Measurements from ENCODE around the gene RUNDC1. TPM values are rescaled to one million over a fixed set of nuclear protein-coding genes. Genes with fewer than 3 reads are reported as not detected.
"Not testable (repeated sequence)": the region's sequence is repeated elsewhere in the genome, so short reads cannot be mapped to it uniquely, and the experiment has no call there.

Gene RUNDC1
- total RNA-seq, 2 donors from 2014 or later: 10.0 to 11.5 TPM

DNA sequence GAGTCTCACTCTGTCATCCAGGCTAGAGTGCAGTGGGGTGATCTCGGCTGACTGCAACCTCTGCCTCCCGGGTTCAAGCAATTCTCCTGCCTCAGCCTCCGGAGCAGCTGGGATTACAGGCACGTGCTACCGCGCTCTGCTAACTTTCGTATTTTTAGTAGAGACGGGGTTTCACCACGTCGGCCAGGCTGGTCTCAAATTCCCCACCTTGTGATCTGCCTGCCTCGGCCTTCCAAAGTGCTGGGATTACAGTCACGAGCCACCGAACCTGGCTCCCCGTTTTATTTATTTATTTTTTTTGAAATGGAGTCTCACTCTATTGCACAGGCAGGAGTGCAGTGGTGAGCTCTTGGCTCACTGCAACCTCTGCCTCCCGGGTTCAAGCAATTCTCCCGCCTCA lies 4.7 kb upstream of the RUNDC1 start:
- H3K9me3 Mint-ChIP-seq; H3K27me3 Mint-ChIP-seq (ENCODE audit: low read depth); H3K4me3 Mint-ChIP-seq; H3K36me3 Mint-ChIP-seq (ENCODE audit: insufficient read depth in 2 of 2); ATAC-seq (replicated peaks in 1 of 2); H3K27ac Mint-ChIP-seq; DNase-seq: not testable (repeated sequence)
- peaks cover 13% of the 10 kb centered on the region for H3K4me1 Mint-ChIP-seq (ENCODE audit: low read depth)

DNA sequence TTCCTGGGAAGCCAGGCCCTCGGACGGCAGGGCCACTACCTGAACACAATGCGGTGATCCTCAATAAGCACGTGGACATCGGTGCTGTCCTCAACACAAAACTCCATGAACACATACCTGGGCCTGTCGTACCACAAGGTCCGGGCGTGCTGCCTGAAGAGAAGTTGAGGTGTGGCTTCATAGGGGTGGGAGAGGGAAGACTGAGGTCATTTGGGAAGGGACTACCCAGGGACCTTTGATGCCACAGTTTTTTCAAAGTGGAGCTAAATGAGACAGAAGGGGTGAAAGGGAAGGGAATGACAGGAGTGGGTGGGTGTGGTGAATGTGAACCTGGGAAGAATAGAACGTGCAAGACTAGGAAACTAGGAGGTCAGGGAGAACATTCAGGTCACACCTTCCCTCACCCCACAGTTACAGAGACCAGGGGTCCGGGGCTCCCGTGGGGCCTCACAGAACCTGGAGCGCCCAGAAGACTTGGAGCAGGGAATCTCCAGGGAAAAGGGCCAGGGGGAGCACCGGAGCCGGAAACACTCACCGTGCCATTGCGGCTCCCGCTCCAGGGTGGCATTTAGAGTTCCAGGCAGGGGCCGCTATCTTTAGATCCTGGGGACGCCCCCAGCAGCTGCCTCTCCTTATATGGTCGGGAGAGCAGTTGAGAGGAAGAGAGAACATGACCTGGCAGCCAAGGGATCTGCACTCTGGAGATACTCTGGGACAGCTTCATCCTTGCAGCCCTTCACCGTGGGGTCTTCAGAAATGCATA lies 673 bp upstream of the RUNDC1 start, which contains the start of gene PTGES3L:
Gene PTGES3L, minus strand, starts transcription at position 570 of the 763 bp plus-strand sequence. Its CDS starts 27 bp downstream, at position 543.
- peak; percentile 56 to 58 for ATAC-seq (replicated peaks in 1 of 2)

DNA sequence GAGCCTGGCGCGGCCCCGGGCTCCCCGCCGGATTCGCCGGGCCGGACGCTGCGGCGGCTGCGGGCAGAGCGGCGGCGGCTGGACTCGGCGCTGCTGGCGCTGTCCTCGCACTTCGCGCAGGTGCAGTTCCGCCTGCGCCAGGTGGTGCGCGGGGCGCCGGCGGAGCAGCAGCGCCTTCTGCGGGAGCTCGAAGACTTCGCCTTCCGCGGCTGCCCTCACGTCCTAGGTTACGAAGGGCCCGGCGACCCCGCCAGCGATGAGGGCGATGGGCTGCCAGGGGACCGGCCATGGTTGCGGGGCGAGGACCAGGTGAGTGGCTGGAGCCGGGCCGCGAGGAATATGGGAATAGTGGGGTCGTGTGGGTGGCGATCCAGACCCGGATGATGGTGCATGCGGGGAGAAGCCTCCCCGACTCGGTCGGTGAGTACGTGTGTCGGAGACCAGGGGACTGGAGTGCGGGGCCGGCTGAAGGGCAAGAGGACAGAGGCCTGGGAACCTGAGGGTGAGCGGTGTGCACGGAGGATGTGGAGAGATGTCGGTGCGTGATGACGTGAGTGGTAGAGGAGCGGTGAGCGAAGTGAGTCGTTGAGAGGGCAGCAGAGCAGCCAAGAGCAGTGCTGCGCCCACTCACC lies 517 bp downstream of the RUNDC1 start:
- peak overlapping the region; percentile 83 to 86 for H3K4me3 Mint-ChIP-seq
- H3K36me3 Mint-ChIP-seq (ENCODE audit: insufficient read depth in 2 of 2): peaks cover 5 to 8% of the 10 kb centered on the region in 2 donors
- no peaks in the 10 kb centered on the region for H3K27me3 Mint-ChIP-seq (ENCODE audit: low read depth)
- peaks cover 44% of the 10 kb centered on the region for H3K4me1 Mint-ChIP-seq (ENCODE audit: low read depth)
- ATAC-seq (replicated peaks in 1 of 2): peak; percentile 87 to 89
- peak; percentile 76 to 84 for DNase-seq
- H3K9me3 Mint-ChIP-seq: no peaks in the 10 kb centered on the region
- H3K27ac Mint-ChIP-seq: peak overlapping the region; percentile 83

More for the DNA sequence above, 673 bp upstream of the RUNDC1 start, which contains the start of gene PTGES3L:
- Mint-ChIP-seq H3K27me3 (ENCODE audit: low read depth) (no peaks in the 10 kb centered on the region), H3K27ac (peak within 1 kb of the TSS; percentile 83), H3K9me3 (no peaks in the 10 kb centered on the region), H3K4me3 (peak within 1 kb of the TSS; percentile 94 to 99), H3K36me3 (ENCODE audit: insufficient read depth in 2 of 2) (peaks cover 3 to 7% of the 10 kb centered on the region in 2 donors), H3K4me1 (ENCODE audit: low read depth) (peaks cover 39% of the 10 kb centered on the region)
- DNase-seq: peak; percentile 33 to 46

DNA sequence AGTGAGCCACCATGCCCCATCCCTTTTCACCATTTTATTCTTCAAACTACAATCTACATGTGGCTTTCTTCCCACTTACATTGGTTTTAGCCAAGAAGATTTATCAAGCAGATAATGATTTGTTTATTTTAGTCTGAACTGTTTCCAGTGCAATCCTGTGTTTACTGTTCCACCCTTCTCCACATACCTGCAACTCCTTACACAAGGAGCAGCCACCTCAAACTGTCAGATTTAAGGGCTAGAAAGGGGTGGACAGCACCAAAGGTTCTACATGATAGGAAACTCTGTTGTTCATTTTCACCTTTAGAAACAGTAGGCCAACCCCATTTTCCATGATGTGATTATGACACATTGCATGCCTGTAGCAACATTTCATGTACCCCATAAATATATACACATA lies 1.9 kb downstream of the RUNDC1 start:
- ATAC-seq (replicated peaks in 1 of 2) (no peak), DNase-seq (no peak)
- Mint-ChIP-seq H3K27me3 (ENCODE audit: low read depth) (no peaks in the 10 kb centered on the region), H3K36me3 (ENCODE audit: insufficient read depth in 2 of 2) (peaks cover 5 to 8% of the 10 kb centered on the region in 2 donors), H3K9me3 (no peaks in the 10 kb centered on the region), H3K4me3 (peak overlapping the region; percentile 83 to 86), H3K4me1 (ENCODE audit: low read depth) (peaks cover 44% of the 10 kb centered on the region), H3K27ac (peak overlapping the region; percentile 19)

DNA sequence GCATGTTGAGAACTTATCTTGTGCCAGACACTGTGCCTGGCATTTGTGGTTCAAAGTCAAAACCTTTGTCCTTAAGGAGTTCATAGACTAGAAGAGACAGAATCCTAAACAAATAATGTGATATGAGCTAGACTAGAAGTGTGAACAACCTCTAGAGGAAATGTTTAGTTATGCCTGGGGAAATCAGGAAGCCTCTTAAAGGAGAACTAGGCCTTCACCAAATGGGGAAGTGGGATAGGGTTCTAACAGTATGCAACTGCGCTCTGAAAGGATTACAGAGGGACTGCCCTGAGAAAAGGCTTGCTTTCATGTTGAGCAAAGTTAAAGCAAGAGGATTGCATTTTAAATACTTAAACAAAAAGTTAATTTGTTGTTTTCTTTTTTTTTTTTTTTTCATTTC lies 4.9 kb downstream of the RUNDC1 start:
- Mint-ChIP-seq H3K27ac (no peak overlapping the region), H3K36me3 (ENCODE audit: insufficient read depth in 2 of 2) (peaks cover 5 to 16% of the 10 kb centered on the region in 2 donors), H3K4me1 (ENCODE audit: low read depth) (peaks cover 32% of the 10 kb centered on the region)

DNA sequence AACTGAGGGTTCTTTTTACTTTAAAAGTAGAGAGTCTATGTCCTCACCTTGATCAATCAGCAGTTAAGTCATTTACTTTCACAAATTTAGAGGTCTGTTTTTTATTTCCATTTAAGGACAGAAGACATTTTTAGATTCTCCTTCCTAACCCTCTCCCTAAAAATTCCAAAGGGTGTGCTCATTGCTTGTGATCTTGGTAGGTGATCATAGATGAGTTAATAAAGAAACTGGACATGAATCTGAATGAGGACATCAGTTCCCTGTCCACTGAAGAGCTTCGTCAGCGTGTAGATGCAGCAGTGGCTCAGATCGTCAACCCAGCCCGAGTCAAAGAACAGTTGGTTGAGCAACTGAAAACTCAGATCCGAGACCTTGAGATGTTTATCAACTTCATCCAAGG lies 8.8 kb downstream of the RUNDC1 start:
- no peaks in the 10 kb centered on the region for H3K9me3 Mint-ChIP-seq
- DNase-seq (no peak), ATAC-seq (replicated peaks in 1 of 2) (no peak)
- H3K4me1 Mint-ChIP-seq (ENCODE audit: low read depth): peaks cover 9% of the 10 kb centered on the region
- no peak overlapping the region for H3K27ac Mint-ChIP-seq
- H3K4me3 Mint-ChIP-seq: no peak overlapping the region
- H3K36me3 Mint-ChIP-seq (ENCODE audit: insufficient read depth in 2 of 2): peaks cover 4 to 16% of the 10 kb centered on the region in 2 donors
- H3K27me3 Mint-ChIP-seq (ENCODE audit: low read depth): no peaks in the 10 kb centered on the region

More for the DNA sequence above, 4.9 kb downstream of the RUNDC1 start:
- DNase-seq (no peak), ATAC-seq (replicated peaks in 1 of 2) (no peak)
- H3K27me3 Mint-ChIP-seq (ENCODE audit: low read depth): no peaks in the 10 kb centered on the region
- no peaks in the 10 kb centered on the region for H3K9me3 Mint-ChIP-seq
- no peak overlapping the region for H3K4me3 Mint-ChIP-seq

GRCh38 chr17:42989726-42990652 lies 9.6 kb downstream of the RUNDC1 start:
- H3K27ac Mint-ChIP-seq: no peak overlapping the region
- peaks cover 4 to 16% of the 10 kb centered on the region in 2 donors for H3K36me3 Mint-ChIP-seq (ENCODE audit: insufficient read depth in 2 of 2)

DNA sequence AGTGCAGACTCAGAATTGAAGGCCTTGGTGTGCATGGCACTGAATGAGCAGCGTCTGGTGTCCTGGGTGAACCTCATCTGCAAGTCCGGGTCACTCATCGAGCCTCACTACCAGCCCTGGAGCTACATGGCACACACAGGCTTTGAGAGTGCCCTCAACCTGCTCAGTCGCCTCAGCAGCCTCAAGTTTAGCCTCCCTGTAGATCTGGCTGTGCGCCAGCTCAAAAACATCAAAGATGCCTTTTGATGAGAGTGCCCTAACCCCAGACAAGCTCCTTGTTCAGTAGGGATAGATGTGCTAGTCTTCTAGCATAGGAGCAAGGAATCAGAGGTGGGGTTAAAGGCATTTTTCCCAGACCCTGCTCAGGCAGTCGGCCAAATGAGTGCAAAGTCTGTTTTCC lies 11.1 kb downstream of the RUNDC1 start:
- ATAC-seq (replicated peaks in 1 of 2) (no peak), DNase-seq (no peak)
- Mint-ChIP-seq H3K27ac (no peak overlapping the region), H3K4me1 (ENCODE audit: low read depth) (peaks cover 5% of the 10 kb centered on the region), H3K27me3 (ENCODE audit: low read depth) (no peaks in the 10 kb centered on the region), H3K9me3 (no peaks in the 10 kb centered on the region), H3K4me3 (no peak overlapping the region), H3K36me3 (ENCODE audit: insufficient read depth in 2 of 2) (peaks cover 2 to 14% of the 10 kb centered on the region in 2 donors)

More at GRCh38 chr17:42989726-42990652, 9.6 kb downstream of the RUNDC1 start:
- Mint-ChIP-seq H3K27me3 (ENCODE audit: low read depth) (no peaks in the 10 kb centered on the region), H3K9me3 (no peaks in the 10 kb centered on the region), H3K4me3 (no peak overlapping the region), H3K4me1 (ENCODE audit: low read depth) (peaks cover 8% of the 10 kb centered on the region)
- no peak for DNase-seq
- no peak for ATAC-seq (replicated peaks in 1 of 2)

- Mint-ChIP-seq H3K9me3 (no peaks in the 10 kb centered on the region), H3K4me1 (ENCODE audit: low read depth) (peaks cover 12% of the 10 kb centered on the region), H3K27ac (no peak overlapping the region), H3K36me3 (ENCODE audit: insufficient read depth in 2 of 2) (peaks cover 2 to 14% of the 10 kb centered on the region in 2 donors), H3K4me3 (no peak overlapping the region), H3K27me3 (ENCODE audit: low read depth) (no peaks in the 10 kb centered on the region)
- ATAC-seq (replicated peaks in 1 of 2) (no peak), DNase-seq (no peak)
Measured at GRCh38 chr17:42992872-42993271, 12.5 kb downstream of the RUNDC1 start.

- H3K4me3 Mint-ChIP-seq; H3K27me3 Mint-ChIP-seq (ENCODE audit: low read depth); H3K27ac Mint-ChIP-seq; DNase-seq; H3K9me3 Mint-ChIP-seq; ATAC-seq (replicated peaks in 1 of 2): not testable (repeated sequence)
- Mint-ChIP-seq H3K4me1 (ENCODE audit: low read depth) (peaks cover 16% of the 10 kb centered on the region), H3K36me3 (ENCODE audit: insufficient read depth in 2 of 2) (peaks cover 5 to 13% of the 10 kb centered on the region in 2 donors)
Measured at GRCh38 chr17:42993913-42994312, 13.5 kb downstream of the RUNDC1 start.

- DNase-seq: no peak
- Mint-ChIP-seq H3K27ac (peak overlapping the region; percentile 99), H3K9me3 (no peaks in the 10 kb centered on the region), H3K27me3 (ENCODE audit: low read depth) (no peaks in the 10 kb centered on the region), H3K4me3 (peak overlapping the region; percentile 77 to 92), H3K36me3 (ENCODE audit: insufficient read depth in 2 of 2) (peaks cover 7 to 24% of the 10 kb centered on the region in 2 donors), H3K4me1 (ENCODE audit: low read depth) (peaks cover 46% of the 10 kb centered on the region)
- ATAC-seq (replicated peaks in 1 of 2): no peak
Measured at GRCh38 chr17:42997390-42997983, 17.1 kb downstream of the RUNDC1 start.
